ENCODE data around the gene FBXW9.
"Not testable (repeated sequence)": the region's sequence is repeated elsewhere in the genome, so short reads cannot be mapped to it uniquely, and the experiment has no call there.

The FBXW9 gene

GRCh38 chr19:12648088-12648487 is 48.3 kb downstream of the FBXW9 start:
- DNase-seq = no peak

GRCh38 chr19:12647490-12648071 is 48.9 kb downstream of the FBXW9 start:
- no peak for DNase-seq

- DNase-seq = no peak
Observed at GRCh38 chr19:12647047-12647446, 49.4 kb downstream of the FBXW9 start.

- no peak for DNase-seq
Observed at GRCh38 chr19:12646551-12646950, 49.9 kb downstream of the FBXW9 start.

- not testable (repeated sequence) for DNase-seq
Observed at GRCh38 chr19:12643716-12644115, 52.7 kb downstream of the FBXW9 start.

GRCh38 chr19:12642506-12642905 is 53.9 kb downstream of the FBXW9 start:
- DNase-seq = no peak

- DNase-seq = no peak
Observed at GRCh38 chr19:12641456-12641855, 55.0 kb downstream of the FBXW9 start.

- DNase-seq = peak; percentile 56
Observed at GRCh38 chr19:12639901-12640613, 56.4 kb downstream of the FBXW9 start.

Data from HCEC 1CT (cell line).